VCaP (cell line): ENCODE results near the gene GPR153.
A peak's percentile ranks its signal among the peaks of the same experiment; 100 is the strongest.

ENCODE experiments used
- H3K27ac ChIP-seq: fragments of 450-650 bp; 2 replicates; pipeline ENCODE4 v1.5.1; 2017
- CTCF ChIP-seq: fragments of 450-650 bp; conservative IDR thresholded peaks from 2 replicates; pipeline ENCODE4 v1.5.1; 2017; ENCODE audit warnings: mild to moderate bottlenecking, moderate library complexity

Gene GPR153

GRCh38 chr1:6294890-6295556, 34.1 kb upstream of the GPR153 start:
- H3K27ac ChIP-seq: peak overlapping the region; percentile 38; the same call in 1 of the 2 replicates

GRCh38 chr1:6294080-6294889, 33.4 kb upstream of the GPR153 start:
- peak overlapping the region; percentile 38; the same call in 1 of the 2 replicates for H3K27ac ChIP-seq
- no peak for TF ChIP-seq CTCF

More at GRCh38 chr1:6294890-6295556, 34.1 kb upstream of the GPR153 start:
- TF ChIP-seq CTCF: no peak

- no peak overlapping the region for H3K27ac ChIP-seq
Measured at GRCh38 chr1:6292102-6292501, 31.2 kb upstream of the GPR153 start.

GRCh38 chr1:6288665-6289064, 27.8 kb upstream of the GPR153 start:
- H3K27ac ChIP-seq: no peak overlapping the region
- TF ChIP-seq CTCF: no peak

More at GRCh38 chr1:6292102-6292501, 31.2 kb upstream of the GPR153 start:
- no peak for TF ChIP-seq CTCF

- no peak for TF ChIP-seq CTCF
- no peak overlapping the region for H3K27ac ChIP-seq
Measured at GRCh38 chr1:6288026-6288425, 27.1 kb upstream of the GPR153 start.

GRCh38 chr1:6287431-6287886, 26.6 kb upstream of the GPR153 start:
- TF ChIP-seq CTCF: no peak

GRCh38 chr1:6287029-6287428, 26.1 kb upstream of the GPR153 start:
- no peak for TF ChIP-seq CTCF
- no peak overlapping the region for H3K27ac ChIP-seq

More at GRCh38 chr1:6287431-6287886, 26.6 kb upstream of the GPR153 start:
- H3K27ac ChIP-seq: no peak overlapping the region
